GM15510 (cell line): Measurements from ENCODE around the gene PLXNB2.

ENCODE experiments used
- POLR2A ChIP-seq: IDR thresholded peaks from 3 replicates; pipeline ENCODE4 v1.6.1; 2011; ENCODE audit warnings: borderline replicate concordance; ENCODE audit not compliant: insufficient read length; ENCODE audit errors: extremely low read depth

Gene PLXNB2

GRCh38 chr22:50317178-50317577, 9.7 kb upstream of the PLXNB2 start:
- no peak for TF ChIP-seq POLR2A

GRCh38 chr22:50316114-50317065, 8.9 kb upstream of the PLXNB2 start:
- no peak for TF ChIP-seq POLR2A

- no peak for TF ChIP-seq POLR2A
Observed at GRCh38 chr22:50315289-50316113, 8.1 kb upstream of the PLXNB2 start.

GRCh38 chr22:50314455-50315288, 7.2 kb upstream of the PLXNB2 start:
- TF ChIP-seq POLR2A: peak; percentile 72

GRCh38 chr22:50314081-50314454, 6.6 kb upstream of the PLXNB2 start:
- TF ChIP-seq POLR2A: no peak

GRCh38 chr22:50313600-50313999, 6.2 kb upstream of the PLXNB2 start:
- TF ChIP-seq POLR2A: no peak

- no peak for TF ChIP-seq POLR2A
Observed at GRCh38 chr22:50313021-50313420, 5.6 kb upstream of the PLXNB2 start.

- TF ChIP-seq POLR2A: no peak
Observed at GRCh38 chr22:50312371-50312770, 4.9 kb upstream of the PLXNB2 start.

- TF ChIP-seq POLR2A: no peak
Observed at GRCh38 chr22:50311606-50312351, 4.3 kb upstream of the PLXNB2 start.

- no peak for TF ChIP-seq POLR2A
Observed at GRCh38 chr22:50310949-50311444, 3.6 kb upstream of the PLXNB2 start.

- TF ChIP-seq POLR2A: no peak
Observed at GRCh38 chr22:50310031-50310722, 2.7 kb upstream of the PLXNB2 start.

GRCh38 chr22:50309601-50309991, 2.1 kb upstream of the PLXNB2 start:
- TF ChIP-seq POLR2A: no peak

GRCh38 chr22:50308986-50309600, 1.6 kb upstream of the PLXNB2 start:
- no peak for TF ChIP-seq POLR2A
